Esophagus (tissue), 2 donors: Measurements from ENCODE around the gene WWOX. TPM values are rescaled to one million over a fixed set of nuclear protein-coding genes. Genes with fewer than 3 reads are reported as not detected.

Experiments used
- H3K27ac ChIP-seq, 2 donors: one replicate each; pipeline ENCODE4 v1.5.1; 2013; ENCODE audit warnings: low read depth in 2 of 2, mild to moderate bottlenecking in 2 of 2, inconsistent platforms in 1 of 2, low read length in 1 of 2, moderate library complexity in 1 of 2
- H3K27me3 ChIP-seq, 2 donors: one replicate each; pipeline ENCODE4 v1.6.1; 2013; ENCODE audit warnings: low read length in 2 of 2, control low read depth in 1 of 2, mild to moderate bottlenecking in 1 of 2; ENCODE audit not compliant: insufficient read depth in 2 of 2, control insufficient read depth in 1 of 2
- H3K36me3 ChIP-seq, 2 donors: one replicate each; pipeline ENCODE4 v1.6.1; 2013; ENCODE audit warnings: low read length in 1 of 2; ENCODE audit not compliant: control insufficient read depth in 2 of 2, insufficient read depth in 2 of 2
- H3K4me1 ChIP-seq, 2 donors: one replicate each; pipeline ENCODE4 v1.6.1; 2013; ENCODE audit warnings: low read length in 1 of 2; ENCODE audit not compliant: control insufficient read depth in 2 of 2, insufficient read depth in 2 of 2
- H3K4me3 ChIP-seq, 2 donors: one replicate each; pipeline ENCODE4 v1.5.1; 2013; ENCODE audit warnings: low read length in 2 of 2, mild to moderate bottlenecking in 2 of 2, low read depth in 1 of 2, moderate library complexity in 1 of 2
- H3K9me3 ChIP-seq, 2 donors: one replicate each; pipeline ENCODE4 v1.6.1; 2013; ENCODE audit warnings: mild to moderate bottlenecking in 2 of 2, low read depth in 1 of 2, low read length in 1 of 2, moderate library complexity in 1 of 2; ENCODE audit not compliant: control insufficient read depth in 2 of 2, insufficient read depth in 1 of 2
- WGBS, 2 donors: extraction: QIAGEN DNeasy Blood & Tissue Kit; methylation state at CpG; one replicate each; pipeline ENCODE4 v1.1.7; 2013; 5-methylcytosine and 5-hydroxymethylcytosine counted together
- polyA plus RNA-seq, 2 donors: library from polyadenylated mRNA; stranded (reverse); fragments of 200-250 nt; gene quantifications; one replicate each; pipeline ENCODE4 v1.2.3, GENCODE V29; 2013
- donor health status: healthy with polysubstance abuse.
- donor health status: Bipolar disorder and iron deficiency.

Gene WWOX
- polyA plus RNA-seq, 2 donors = 6.4 to 9.1 TPM

GRCh38 chr16:78198288-78198687 lies 98.8 kb downstream of the WWOX start:
- Histone ChIP-seq H3K27ac (no peak overlapping the region), H3K4me3 (no peak overlapping the region), H3K36me3 (no peaks in the 10 kb centered on the region), H3K9me3 (no peaks in the 10 kb centered on the region), H3K4me1 (no peaks in the 10 kb centered on the region), H3K27me3 (no peaks in the 10 kb centered on the region)
- 89 to 90% methylated on average over 5 of the region's 5 CpGs for WGBS, 2 donors

GRCh38 chr16:78199325-78200022 lies 100.0 kb downstream of the WWOX start:
- Histone ChIP-seq H3K27me3 (no peaks in the 10 kb centered on the region), H3K27ac (no peak overlapping the region), H3K9me3 (no peaks in the 10 kb centered on the region), H3K36me3 (no peaks in the 10 kb centered on the region), H3K4me1 (no peaks in the 10 kb centered on the region), H3K4me3 (no peak overlapping the region)
- 85 to 87% methylated on average over 7 of the region's 7 CpGs for WGBS, 2 donors

GRCh38 chr16:78200023-78200389 lies 100.6 kb downstream of the WWOX start:
- H3K4me3 ChIP-seq = no peak overlapping the region
- no peaks in the 10 kb centered on the region for H3K36me3 ChIP-seq
- no peaks in the 10 kb centered on the region for H3K9me3 ChIP-seq
- H3K27ac ChIP-seq = no peak overlapping the region
- H3K27me3 ChIP-seq = no peaks in the 10 kb centered on the region
- 76 to 87% methylated on average over 7 of the region's 7 CpGs for WGBS, 2 donors
- no peaks in the 10 kb centered on the region for H3K4me1 ChIP-seq

GRCh38 chr16:78200623-78201096 lies 101.2 kb downstream of the WWOX start:
- Histone ChIP-seq H3K36me3 (no peaks in the 10 kb centered on the region), H3K4me3 (no peak overlapping the region), H3K9me3 (no peaks in the 10 kb centered on the region), H3K27ac (no peak overlapping the region), H3K27me3 (no peaks in the 10 kb centered on the region), H3K4me1 (no peaks in the 10 kb centered on the region)
- WGBS, 2 donors = 62 to 82% methylated on average over 6 of the region's 6 CpGs

GRCh38 chr16:78205506-78205905 lies 106.1 kb downstream of the WWOX start:
- no peaks in the 10 kb centered on the region for H3K36me3 ChIP-seq
- 90 to 91% methylated on average over 3 of the region's 3 CpGs for WGBS, 2 donors

GRCh38 chr16:78206623-78207223 lies 107.3 kb downstream of the WWOX start:
- Histone ChIP-seq H3K9me3 (no peaks in the 10 kb centered on the region), H3K4me3 (no peak overlapping the region), H3K36me3 (no peaks in the 10 kb centered on the region), H3K27ac (no peak overlapping the region), H3K27me3 (no peaks in the 10 kb centered on the region), H3K4me1 (peaks cover 0 to 7% of the 10 kb centered on the region in 2 donors)
- 78 to 96% methylated on average over 2 of the region's 2 CpGs for WGBS, 2 donors

More at GRCh38 chr16:78205506-78205905, 106.1 kb downstream of the WWOX start:
- Histone ChIP-seq H3K27ac (no peak overlapping the region), H3K4me1 (no peaks in the 10 kb centered on the region), H3K4me3 (no peak overlapping the region), H3K9me3 (no peaks in the 10 kb centered on the region), H3K27me3 (no peaks in the 10 kb centered on the region)

GRCh38 chr16:78209951-78210661 lies 110.7 kb downstream of the WWOX start:
- Histone ChIP-seq H3K4me1 (peaks cover 0 to 8% of the 10 kb centered on the region in 2 donors), H3K27ac (peak overlapping the region; percentile 36 to 67), H3K27me3 (no peaks in the 10 kb centered on the region), H3K9me3 (no peaks in the 10 kb centered on the region), H3K36me3 (no peaks in the 10 kb centered on the region), H3K4me3 (no peak overlapping the region)
- 32 to 53% methylated on average over 10 of the region's 10 CpGs for WGBS, 2 donors

- Histone ChIP-seq H3K27ac (peak overlapping the region in 1 of 2 donors; percentile 8), H3K4me3 (no peak overlapping the region)
- 82% methylated on average over 7 of the region's 7 CpGs for WGBS, 2 donors
Observed at GRCh38 chr16:78211020-78211599, 111.7 kb downstream of the WWOX start.

GRCh38 chr16:78211946-78212345 lies 112.5 kb downstream of the WWOX start:
- H3K4me1 ChIP-seq = peaks cover 0 to 8% of the 10 kb centered on the region in 2 donors
- H3K36me3 ChIP-seq = no peaks in the 10 kb centered on the region
- H3K27ac ChIP-seq = peak overlapping the region; percentile 20 to 33
- H3K4me3 ChIP-seq = no peak overlapping the region
- no peaks in the 10 kb centered on the region for H3K9me3 ChIP-seq
- 74 to 80% methylated on average over 2 of the region's 2 CpGs for WGBS, 2 donors
- H3K27me3 ChIP-seq = no peaks in the 10 kb centered on the region

More at GRCh38 chr16:78211020-78211599, 111.7 kb downstream of the WWOX start:
- no peaks in the 10 kb centered on the region for H3K27me3 ChIP-seq
- H3K9me3 ChIP-seq = no peaks in the 10 kb centered on the region
- no peaks in the 10 kb centered on the region for H3K36me3 ChIP-seq
- peaks cover 0 to 8% of the 10 kb centered on the region in 2 donors for H3K4me1 ChIP-seq
